Subcutaneous abdominal adipose tissue (tissue), 5 donors: ENCODE measurements around the gene GGA3.
A peak's percentile ranks its signal among the peaks of the same experiment; 100 is the strongest.
"Not testable (repeated sequence)": the region's sequence is repeated elsewhere in the genome, so short reads cannot be mapped to it uniquely, and the experiment has no call there.

Experiments
- H3K27ac ChIP-seq: one replicate; pipeline ENCODE4 v1.7.0; 2013; ENCODE audit warnings: low read depth, mild to moderate bottlenecking, inconsistent platforms, low read length, moderate library complexity
- H3K27me3 ChIP-seq, 5 donors: one replicate each; pipeline ENCODE4 v1.7.0; 2013; ENCODE audit warnings: low read length in 5 of 5, inconsistent platforms in 1 of 5; ENCODE audit not compliant: control insufficient read depth in 5 of 5, insufficient read depth in 4 of 5
- H3K36me3 ChIP-seq, 5 donors: one replicate each; pipeline ENCODE4 v1.7.0; 2013; ENCODE audit warnings: low read length in 5 of 5; ENCODE audit not compliant: control insufficient read depth in 5 of 5, insufficient read depth in 5 of 5
- H3K4me1 ChIP-seq, 5 donors: one replicate each; pipeline ENCODE4 v1.7.0; 2013; ENCODE audit warnings: low read length in 5 of 5, mild to moderate bottlenecking in 3 of 5, moderate library complexity in 1 of 5; ENCODE audit not compliant: control insufficient read depth in 5 of 5, insufficient read depth in 5 of 5
- H3K4me3 ChIP-seq, 5 donors: one replicate each; pipeline ENCODE4 v1.7.0; 2013; ENCODE audit warnings: low read length in 5 of 5, low read depth in 1 of 5
- H3K9ac ChIP-seq, 5 donors: one replicate each; pipeline ENCODE4 v1.7.0; 2013; ENCODE audit warnings: low read length in 5 of 5, mild to moderate bottlenecking in 4 of 5, moderate library complexity in 3 of 5
- H3K9me3 ChIP-seq, 5 donors: one replicate each; pipeline ENCODE4 v1.7.0; 2013; ENCODE audit warnings: low read length in 5 of 5; ENCODE audit not compliant: control insufficient read depth in 5 of 5
- donor health status: healthy.
- donor health status: healthy.
- donor health status: healthy.
- donor health status: healthy.
- donor health status: healthy.

The GGA3 gene

DNA sequence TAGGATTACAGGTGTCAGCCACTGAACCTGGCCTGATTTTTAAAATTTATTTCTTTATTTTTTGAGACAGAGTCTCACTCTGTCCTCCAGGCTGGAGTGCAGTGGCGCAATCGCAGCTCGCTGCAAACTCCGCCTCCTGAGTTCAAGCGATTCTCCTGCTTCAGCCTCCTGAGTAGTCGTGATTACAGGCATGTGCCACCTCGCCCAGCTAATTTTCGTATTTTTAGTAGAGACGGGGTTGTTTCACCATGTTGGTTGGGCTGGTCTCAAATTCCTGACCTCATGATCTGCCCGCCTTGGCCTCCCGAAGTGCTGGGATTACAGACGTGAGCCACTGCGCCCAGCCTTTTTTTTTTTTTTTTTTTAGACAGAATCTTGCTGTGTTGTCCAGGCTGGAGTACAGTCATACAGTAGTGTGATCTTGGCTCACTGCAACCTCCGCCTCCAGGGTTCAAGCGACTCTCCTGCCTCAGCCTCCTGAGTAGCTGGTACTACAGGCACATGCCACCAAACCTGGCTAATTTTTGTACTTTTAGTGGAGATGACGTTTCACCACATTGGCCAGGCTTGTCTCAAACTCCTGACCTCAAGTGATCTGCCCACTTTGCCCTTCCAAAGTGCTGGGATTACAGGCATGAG is 31.5 kb upstream of the GGA3 start:
- peaks cover 0 to 23% (median 16%) of the 10 kb centered on the region in 5 donors for H3K4me1 ChIP-seq
- not testable (repeated sequence) for H3K27me3 ChIP-seq, H3K27ac ChIP-seq, H3K9me3 ChIP-seq, H3K36me3 ChIP-seq, H3K4me3 ChIP-seq
- peak overlapping the region in 1 of 5 donors; percentile 21 for H3K9ac ChIP-seq

DNA sequence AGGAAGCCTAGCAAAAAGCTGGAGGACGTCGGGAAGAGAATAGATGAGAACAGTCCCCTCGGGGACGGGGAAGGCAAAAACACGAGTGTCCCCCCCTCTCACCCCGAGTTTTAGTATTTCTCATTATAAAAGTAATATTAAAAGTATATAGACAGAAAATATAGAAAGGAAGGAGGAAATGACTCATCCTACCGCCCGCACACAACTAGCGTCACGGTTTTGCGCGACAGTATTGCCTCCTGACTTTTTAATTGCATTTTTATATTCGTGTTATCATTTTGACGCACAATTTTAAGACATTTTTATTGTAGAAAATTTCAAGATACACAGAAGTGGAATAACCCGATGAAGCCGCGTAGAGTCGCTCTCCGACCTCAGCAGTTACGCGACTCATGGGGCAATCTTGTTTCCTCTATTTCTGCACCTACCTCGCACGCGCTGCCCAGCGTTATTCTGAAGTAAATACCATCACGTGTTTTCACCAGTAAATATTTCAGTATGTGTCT is 28.5 kb upstream of the GGA3 start:
- H3K36me3 ChIP-seq = peaks cover 0 to 15% (median 12%) of the 10 kb centered on the region in 5 donors
- no peaks in the 10 kb centered on the region for H3K9me3 ChIP-seq
- peak overlapping the region; percentile 96 for H3K27ac ChIP-seq
- H3K4me3 ChIP-seq = peak overlapping the region; percentile 67 to 95 (median 93)
- peak overlapping the region; percentile 75 to 94 (median 81) for H3K9ac ChIP-seq
- H3K27me3 ChIP-seq = no peaks in the 10 kb centered on the region
- peaks cover 0 to 16% (median 16%) of the 10 kb centered on the region in 5 donors for H3K4me1 ChIP-seq

DNA sequence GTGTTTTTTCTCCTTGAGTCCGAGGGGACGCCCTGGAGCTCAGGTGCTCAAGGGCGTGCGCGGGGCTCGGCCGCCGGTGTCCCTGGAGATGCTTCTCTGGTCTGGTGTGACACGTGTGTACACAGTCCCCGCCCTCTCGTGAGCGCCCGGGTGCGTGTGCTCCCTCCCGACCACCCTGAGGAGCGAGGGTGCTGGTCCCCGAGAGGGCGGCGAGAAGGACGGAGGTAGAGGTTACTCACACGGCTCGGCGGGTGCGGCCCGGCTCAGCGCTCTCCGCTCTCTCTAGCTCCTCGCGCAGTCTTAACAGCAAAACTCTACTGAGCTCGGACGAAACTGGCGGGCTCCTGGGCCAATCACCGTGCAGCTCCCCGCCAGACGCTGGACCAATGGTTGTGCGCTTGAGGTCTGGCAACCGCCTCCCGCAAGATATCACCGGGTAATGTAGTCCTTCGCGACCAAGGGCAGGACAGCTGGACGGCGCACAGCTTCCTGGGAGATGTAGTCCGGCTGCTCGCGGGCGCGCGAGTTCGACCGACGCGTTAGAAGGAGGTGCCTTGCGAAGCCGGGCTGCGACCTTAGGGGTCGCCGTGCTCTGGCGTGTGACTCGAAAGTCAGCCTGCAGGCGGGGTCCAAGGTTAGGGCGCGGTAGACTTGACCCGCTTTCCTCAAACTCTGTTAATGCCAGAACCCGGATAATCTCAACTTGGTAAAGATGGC is 27.9 kb upstream of the GGA3 start, which contains the start of gene SLC25A19:
SLC25A19 (minus strand) TSS at position 319 of the 717 bp plus-strand sequence. CDS start 2,669 bp downstream, outside the sequence.
- peak within 1 kb of the TSS; percentile 96 for H3K27ac ChIP-seq
- peak within 1 kb of the TSS; percentile 67 to 95 (median 93) for H3K4me3 ChIP-seq
- H3K36me3 ChIP-seq = peaks cover 0 to 19% (median 12%) of the 10 kb centered on the region in 5 donors
- H3K27me3 ChIP-seq = no peaks in the 10 kb centered on the region
- H3K9me3 ChIP-seq = no peaks in the 10 kb centered on the region
- peaks cover 0 to 16% (median 16%) of the 10 kb centered on the region in 5 donors for H3K4me1 ChIP-seq
- peak within 1 kb of the TSS; percentile 75 to 94 (median 90) for H3K9ac ChIP-seq

DNA sequence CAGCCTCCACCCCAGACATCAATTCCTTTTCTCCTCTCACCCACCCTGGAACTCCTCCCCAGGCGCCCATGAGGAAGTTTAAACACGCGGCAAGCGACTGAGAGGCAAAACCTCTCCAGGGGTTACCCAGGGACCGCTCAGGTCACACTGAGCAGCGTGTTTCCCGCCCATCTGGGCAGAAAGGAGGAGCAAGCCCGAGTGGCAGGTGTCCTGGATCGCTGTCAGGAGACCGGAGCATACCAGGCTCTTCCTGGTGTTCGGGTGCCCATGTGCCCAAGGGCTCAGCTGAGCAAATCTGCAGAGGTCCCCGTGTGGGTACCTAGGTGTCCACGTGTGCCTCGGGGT is 27.3 kb upstream of the GGA3 start:
- peak overlapping the region; percentile 52 to 92 (median 87) for H3K9ac ChIP-seq
- peaks cover 0 to 19% (median 12%) of the 10 kb centered on the region in 5 donors for H3K36me3 ChIP-seq
- H3K27me3 ChIP-seq = no peaks in the 10 kb centered on the region
- peak overlapping the region; percentile 96 for H3K27ac ChIP-seq
- peak overlapping the region; percentile 67 to 95 (median 93) for H3K4me3 ChIP-seq
- peaks cover 0 to 16% (median 16%) of the 10 kb centered on the region in 5 donors for H3K4me1 ChIP-seq
- no peaks in the 10 kb centered on the region for H3K9me3 ChIP-seq

- Histone ChIP-seq H3K27me3 (no peaks in the 10 kb centered on the region), H3K27ac (no peak overlapping the region), H3K4me1 (peaks cover 0 to 16% (median 16%) of the 10 kb centered on the region in 5 donors), H3K9ac (peak overlapping the region in 1 of 5 donors; percentile 4), H3K36me3 (peaks cover 0 to 23% (median 12%) of the 10 kb centered on the region in 5 donors), H3K4me3 (peak overlapping the region; percentile 67 to 95 (median 93)), H3K9me3 (no peaks in the 10 kb centered on the region)
Observed at GRCh38 chr17:75288359-75288758, 27.0 kb upstream of the GGA3 start.

DNA sequence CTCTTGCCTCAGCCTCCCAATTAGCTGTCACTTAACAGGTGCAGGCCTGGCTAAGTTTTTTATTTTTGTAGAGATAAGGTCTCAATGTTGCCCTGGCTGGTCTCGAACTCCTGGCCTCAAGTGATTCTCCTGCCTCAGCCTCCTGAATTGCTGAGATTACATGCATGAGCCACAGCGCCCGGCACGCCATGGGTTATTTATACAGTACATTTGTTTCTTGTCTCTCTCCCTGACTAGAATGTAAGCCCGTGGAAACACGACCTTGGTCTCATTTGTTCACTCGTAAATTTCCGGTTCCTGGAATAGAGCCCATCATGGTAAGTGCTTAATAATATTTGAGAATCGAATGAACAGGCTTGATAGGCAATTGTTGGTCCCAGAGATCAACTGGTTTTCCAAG is 25.8 kb upstream of the GGA3 start:
- Histone ChIP-seq H3K9me3 (no peaks in the 10 kb centered on the region), H3K4me3 (no peak overlapping the region), H3K27me3 (no peaks in the 10 kb centered on the region), H3K36me3 (peaks cover 0 to 26% (median 12%) of the 10 kb centered on the region in 5 donors), H3K27ac (no peak overlapping the region), H3K4me1 (peaks cover 0 to 16% (median 16%) of the 10 kb centered on the region in 5 donors), H3K9ac (no peak overlapping the region)

DNA sequence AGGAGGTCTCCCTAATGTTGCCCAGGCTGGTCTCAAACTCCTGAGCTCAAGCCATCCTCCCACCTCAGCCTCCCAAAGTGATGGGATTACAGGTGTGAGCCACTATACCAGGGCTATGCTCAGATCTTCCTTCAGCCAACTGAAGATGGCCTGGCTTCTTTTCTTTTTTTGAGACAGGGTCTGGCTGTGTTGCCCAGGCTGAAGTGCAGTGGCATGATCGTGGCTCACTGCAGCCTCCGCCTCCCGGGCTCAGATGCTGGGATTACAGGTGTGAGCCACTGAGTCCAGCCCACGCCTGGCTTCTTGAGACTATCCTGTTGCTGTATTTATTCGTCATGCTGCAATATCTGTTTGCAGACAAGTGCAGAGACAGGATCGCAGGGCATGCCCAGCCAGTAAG is 23.7 kb upstream of the GGA3 start:
- H3K27ac ChIP-seq = no peak overlapping the region
- H3K4me3 ChIP-seq = no peak overlapping the region
- no peak overlapping the region for H3K9ac ChIP-seq
- no peaks in the 10 kb centered on the region for H3K27me3 ChIP-seq
- peaks cover 0 to 35% (median 18%) of the 10 kb centered on the region in 5 donors for H3K36me3 ChIP-seq
- H3K4me1 ChIP-seq = peaks cover 0 to 12% (median 11%) of the 10 kb centered on the region in 5 donors
- no peaks in the 10 kb centered on the region for H3K9me3 ChIP-seq

- H3K36me3 ChIP-seq = peaks cover 0 to 39% (median 13%) of the 10 kb centered on the region in 5 donors
- not testable (repeated sequence) for H3K4me3 ChIP-seq, H3K4me1 ChIP-seq, H3K27me3 ChIP-seq, H3K27ac ChIP-seq, H3K9ac ChIP-seq, H3K9me3 ChIP-seq
Observed at GRCh38 chr17:75280189-75280588, 18.8 kb upstream of the GGA3 start.

DNA sequence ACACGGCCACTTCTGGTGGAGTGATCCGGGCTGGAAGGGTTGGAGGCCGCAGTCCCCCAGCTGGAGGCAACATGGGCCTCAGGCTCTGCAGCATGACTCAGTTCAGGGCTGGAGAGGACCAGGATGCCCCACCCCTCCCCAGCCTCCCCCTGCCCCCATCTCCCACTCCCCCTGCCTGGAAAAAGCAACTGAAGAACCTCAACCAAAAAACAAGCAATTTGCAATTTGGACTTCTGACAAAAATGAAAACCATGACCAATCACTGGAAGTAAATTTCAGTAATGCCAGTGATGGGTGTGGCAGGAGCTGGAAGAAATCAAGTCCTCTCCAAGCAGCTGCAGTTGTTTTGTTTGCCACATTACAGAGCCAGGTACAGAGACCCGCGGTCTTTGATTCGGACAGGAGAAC is 16.3 kb upstream of the GGA3 start:
- no peak overlapping the region for H3K27ac ChIP-seq
- H3K4me3 ChIP-seq = no peak overlapping the region
- no peaks in the 10 kb centered on the region for H3K9me3 ChIP-seq
- no peaks in the 10 kb centered on the region for H3K27me3 ChIP-seq
- no peak overlapping the region for H3K9ac ChIP-seq
- H3K36me3 ChIP-seq = peaks cover 0 to 39% (median 12%) of the 10 kb centered on the region in 5 donors
- H3K4me1 ChIP-seq = peaks cover 0 to 15% (median 5%) of the 10 kb centered on the region in 5 donors
